C4-2B (cell line): ENCODE results near the gene GALNT3.

Experiments
- CTCF ChIP-seq: fragments of 450-650 bp; conservative IDR thresholded peaks from 2 replicates; pipeline ENCODE4 v1.5.1; 2017; ENCODE audit warnings: mild to moderate bottlenecking
- ZFX ChIP-seq: fragments of 450-650 bp; IDR thresholded peaks from 2 replicates; pipeline ENCODE4 v1.6.1; 2017

GRCh38 chr2:165746501-165746900 is 47.5 kb downstream of the GALNT3 start:
- TF ChIP-seq CTCF (no peak), ZFX (no peak)
